ENCODE data around the gene MGAT2.
A peak's percentile ranks its signal among the peaks of the same experiment; 100 is the strongest.
"Not testable (repeated sequence)": the region's sequence is repeated elsewhere in the genome, so short reads cannot be mapped to it uniquely, and the experiment has no call there.

Gene MGAT2

GRCh38 chr14:49612671-49613070, 7.9 kb upstream of the MGAT2 start:
- no peak for DNase-seq

- no peak for DNase-seq
Observed at GRCh38 chr14:49614196-49614595, 6.4 kb upstream of the MGAT2 start.

GRCh38 chr14:49615776-49616175, 4.8 kb upstream of the MGAT2 start:
- DNase-seq = no peak

DNA sequence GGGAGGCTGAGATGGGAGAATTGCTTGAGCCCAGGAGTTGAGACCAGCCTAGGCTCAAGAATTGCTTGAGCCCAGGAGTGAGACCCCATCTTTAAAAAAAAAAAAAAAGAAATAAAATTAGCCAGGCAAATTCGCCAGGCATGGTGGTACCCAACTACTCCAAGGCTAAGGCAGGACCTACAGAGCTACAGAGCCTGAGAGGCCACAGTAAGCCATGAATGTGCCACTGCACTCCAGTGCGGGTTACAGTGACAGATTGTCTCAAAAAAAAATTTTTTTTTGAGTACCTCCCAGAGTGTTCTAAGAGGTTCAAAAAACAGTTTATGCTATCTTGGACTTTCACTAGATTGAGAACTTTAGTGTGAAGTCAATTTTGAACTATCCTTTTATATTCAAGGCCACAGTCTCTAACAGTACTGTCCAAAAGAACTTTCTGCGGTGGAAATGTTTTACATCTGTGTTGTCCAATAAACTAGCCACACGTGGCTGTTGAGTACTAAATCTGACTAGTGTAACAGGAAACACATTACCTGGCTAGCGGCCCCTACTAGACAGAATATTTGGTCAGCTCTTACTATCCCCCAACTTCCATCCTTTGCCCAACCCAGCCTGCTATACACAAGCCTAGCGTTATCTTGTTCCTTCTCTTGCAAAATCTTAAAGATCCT, 2.6 kb upstream of the MGAT2 start:
- no peak for DNase-seq

DNA sequence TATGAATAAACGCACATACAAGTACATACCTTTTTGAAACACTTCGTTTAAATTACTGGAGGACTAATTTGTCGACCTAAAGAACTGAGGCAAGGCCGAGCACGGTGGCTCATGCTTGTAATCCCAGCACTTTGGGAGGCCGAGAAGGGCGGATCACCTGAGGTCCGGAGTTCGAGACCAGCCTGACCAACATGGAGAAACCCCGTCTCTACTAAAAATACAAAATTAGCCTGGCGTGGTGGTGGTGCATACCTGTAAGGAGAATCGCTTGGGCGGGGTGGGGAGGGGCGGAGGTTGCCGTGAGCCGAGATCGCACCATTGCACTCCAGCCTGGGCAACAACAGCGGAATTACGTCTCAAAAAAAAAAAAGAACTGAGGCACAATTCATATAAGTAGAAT, 1.3 kb upstream of the MGAT2 start:
- not testable (repeated sequence) for DNase-seq

- no peak for DNase-seq
Observed at GRCh38 chr14:49619730-49620129, 869 bp upstream of the MGAT2 start.

- no peak for DNase-seq
Observed at GRCh38 chr14:49621114-49621881, 699 bp downstream of the MGAT2 start.

- no peak for DNase-seq
Observed at GRCh38 chr14:49622022-49622607, 1.5 kb downstream of the MGAT2 start.

DNA sequence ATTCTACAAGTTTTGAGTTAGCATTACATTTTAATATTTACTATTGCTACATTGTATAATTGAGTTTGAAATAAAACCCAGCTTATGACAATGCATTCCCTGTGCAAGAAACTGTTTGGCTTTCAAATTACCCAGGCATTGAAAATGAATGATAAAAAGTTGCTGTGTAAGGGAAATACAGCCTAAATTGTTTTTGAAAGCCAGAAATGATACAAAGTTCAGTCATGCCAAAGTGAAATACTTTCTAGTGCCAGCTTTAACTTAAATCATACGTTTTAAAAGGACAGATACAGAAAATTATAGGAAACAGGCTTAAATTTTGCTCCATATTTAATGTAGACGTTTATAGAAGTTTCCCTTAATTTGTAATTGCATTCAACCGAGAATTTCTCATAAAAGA, 2.8 kb downstream of the MGAT2 start:
- no peak for DNase-seq

GRCh38 chr14:49623941-49624839, 3.6 kb downstream of the MGAT2 start:
- DNase-seq = no peak

- peak; percentile 95 for DNase-seq
Observed at GRCh38 chr14:49633640-49634546, 13.3 kb downstream of the MGAT2 start.

DNA sequence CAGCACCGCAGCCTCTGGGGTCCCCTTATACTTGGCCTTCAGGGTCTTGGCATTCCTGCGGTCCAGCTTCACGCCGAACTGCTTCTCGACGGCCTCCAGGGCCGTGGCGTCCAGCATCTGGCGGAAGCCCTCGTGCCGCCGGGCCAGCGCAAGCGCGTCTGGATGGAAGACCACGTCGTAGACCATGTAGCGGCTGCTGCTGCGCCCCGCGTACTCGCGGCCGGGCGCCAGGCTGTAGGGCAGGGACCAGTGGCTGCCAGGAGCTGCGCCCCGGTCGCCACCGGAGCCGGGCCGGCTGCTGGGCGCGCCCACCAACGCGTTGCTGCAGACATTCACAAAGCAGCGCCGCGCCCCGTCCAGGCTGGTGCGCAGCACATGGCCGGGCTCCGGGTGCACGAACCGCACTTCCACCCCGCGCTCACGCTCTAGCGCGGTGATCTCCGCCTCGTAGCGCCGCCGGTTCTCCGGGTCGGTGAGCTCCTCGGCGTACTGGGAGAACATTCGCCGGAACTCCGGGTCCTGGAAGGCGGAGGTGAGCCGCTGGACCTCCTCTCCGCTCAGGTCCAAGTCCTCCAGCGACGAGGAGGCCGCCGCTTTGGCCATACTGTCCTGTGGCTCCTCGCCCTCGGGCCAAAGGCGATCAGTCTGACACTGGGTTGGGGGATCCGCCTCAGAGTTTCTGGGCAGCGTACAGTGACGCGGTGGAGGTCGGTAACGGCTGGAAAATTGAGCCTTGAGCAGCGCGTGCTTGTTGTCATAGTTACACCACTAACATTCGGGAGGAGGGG, 14.1 kb downstream of the MGAT2 start, which contains the start of gene DNAAF2:
DNAAF2 (minus strand) TSS at position 698 of the 788 bp plus-strand sequence; CDS start at position 603, 95 bp downstream.
- peak; percentile 63 for DNase-seq

DNA sequence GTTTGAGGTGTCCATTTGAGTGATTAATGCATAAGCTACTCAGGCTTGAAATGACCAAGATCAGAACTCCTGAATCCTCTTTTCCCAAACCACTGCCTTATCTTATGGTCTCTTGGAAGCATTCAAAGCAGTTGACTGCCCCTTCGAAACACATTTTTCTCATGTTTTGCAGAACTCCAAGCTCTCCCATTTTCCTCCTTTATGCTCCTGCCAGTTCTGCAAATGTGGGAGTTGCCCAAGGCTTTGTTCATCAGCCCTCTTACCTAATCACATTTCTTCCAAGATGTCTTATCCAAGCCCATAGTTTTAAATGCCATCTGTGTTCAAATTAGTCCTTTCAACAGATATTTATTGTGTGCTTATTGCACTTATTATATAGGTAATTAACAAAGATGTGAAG, 16.3 kb downstream of the MGAT2 start:
- DNase-seq = no peak

- DNase-seq = no peak
Observed at GRCh38 chr14:49637534-49638078, 17.0 kb downstream of the MGAT2 start.

DNA sequence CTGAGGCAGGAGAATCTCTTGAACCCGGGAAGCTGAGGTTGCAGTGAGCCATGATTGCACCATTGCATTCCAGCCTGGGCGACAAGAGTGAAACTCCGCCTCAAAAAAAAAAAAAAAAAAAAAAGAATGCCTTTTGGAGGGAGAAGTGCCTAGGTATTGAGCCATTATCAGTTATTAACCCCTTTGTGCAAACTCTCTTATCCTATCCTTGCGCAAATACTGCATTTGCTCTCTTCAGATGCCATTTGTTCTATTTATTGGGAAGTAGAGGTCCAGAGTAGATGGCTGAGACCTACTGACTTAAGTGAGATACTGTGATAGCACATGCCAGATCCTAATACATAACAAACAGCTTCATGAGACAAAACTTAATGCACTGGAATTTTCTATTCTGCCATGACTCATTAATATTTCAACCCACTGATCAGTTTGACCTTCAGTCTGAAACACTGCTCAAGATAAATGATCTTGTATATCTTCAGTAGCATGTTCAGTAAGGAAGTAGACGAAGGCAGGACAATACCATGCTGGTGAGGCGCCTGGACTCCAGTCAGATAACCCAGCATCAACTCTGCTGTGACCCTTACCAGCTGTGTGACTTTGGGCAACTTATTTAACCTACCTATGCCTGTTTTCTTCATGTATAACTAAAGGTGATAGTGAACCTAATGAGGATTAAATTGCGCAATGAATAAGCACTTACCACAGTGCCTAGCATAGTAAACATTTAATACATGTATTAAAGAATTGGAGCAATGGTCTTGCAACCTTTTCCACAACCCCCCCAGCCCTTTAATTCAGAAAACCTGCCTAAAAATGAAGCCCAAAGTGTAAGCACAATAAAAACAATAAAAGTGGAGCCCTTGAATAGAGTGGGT, 20.2 kb downstream of the MGAT2 start:
- DNase-seq = no peak

DNA sequence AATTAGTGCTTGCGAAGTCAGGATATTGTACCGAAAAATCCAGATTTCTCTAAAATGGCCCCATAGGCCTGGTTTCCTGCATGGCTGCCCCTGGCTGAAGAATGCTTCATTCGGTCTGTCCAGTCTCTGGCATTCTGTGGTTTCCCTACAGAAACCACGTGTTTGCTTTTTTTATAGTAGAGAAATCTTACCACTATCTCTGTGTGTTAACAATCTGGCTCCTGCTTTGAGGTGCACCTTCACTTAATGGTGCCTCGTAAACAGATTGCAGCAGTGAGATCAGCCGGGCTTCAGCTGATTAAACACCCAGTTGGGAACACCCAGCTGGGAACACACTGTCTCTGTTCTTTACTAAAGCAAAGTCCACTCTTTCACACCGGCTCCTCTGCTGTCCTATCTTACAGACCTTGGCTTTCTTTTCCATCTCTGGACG, 21.1 kb downstream of the MGAT2 start:
- no peak for DNase-seq

- DNase-seq = no peak
Observed at GRCh38 chr14:49642163-49642562, 21.6 kb downstream of the MGAT2 start.

DNA sequence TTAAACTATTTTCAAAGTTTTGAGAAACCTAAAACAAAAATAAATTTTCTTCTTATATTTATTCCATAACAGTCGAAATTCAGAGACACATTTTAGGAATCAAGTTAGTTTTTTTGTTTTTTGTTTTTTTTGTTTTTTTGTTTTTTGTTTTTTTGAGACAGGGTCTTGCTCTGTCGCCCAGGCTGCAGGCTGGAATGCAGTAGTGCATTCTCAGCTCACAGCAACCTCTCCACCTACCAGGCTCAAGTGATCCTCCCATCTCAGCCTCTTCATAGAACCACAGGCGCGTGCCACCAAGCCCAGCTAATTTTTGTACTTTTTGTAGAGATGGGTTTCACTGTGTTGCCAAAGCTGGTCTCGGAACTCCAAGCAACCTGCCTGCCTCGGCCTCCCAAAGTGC, 32.9 kb downstream of the MGAT2 start:
- DNase-seq = no peak

DNA sequence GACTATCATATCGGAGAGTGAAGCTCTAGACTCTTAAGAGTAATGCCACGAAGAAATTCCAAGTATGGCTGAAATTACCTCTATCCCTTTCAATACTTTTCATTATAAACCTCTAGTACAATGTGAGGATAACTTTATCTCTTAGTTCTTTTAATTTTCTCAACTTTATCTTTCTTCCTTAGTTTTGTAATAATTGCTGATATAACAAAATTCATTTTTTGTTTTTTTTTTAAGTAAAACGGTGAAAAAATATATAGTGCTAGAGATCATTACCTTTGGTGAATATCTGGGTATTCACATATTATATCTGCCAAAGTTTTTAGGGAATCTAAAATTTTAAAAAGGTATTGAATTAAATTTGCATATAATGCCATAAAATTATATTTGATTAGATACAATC, 33.9 kb downstream of the MGAT2 start:
- no peak for DNase-seq

- DNase-seq = not testable (repeated sequence)
Observed at GRCh38 chr14:49657500-49657899, 36.9 kb downstream of the MGAT2 start.
